ENCODE measurements around the gene APOOL. TPM values are rescaled to one million over a fixed set of nuclear protein-coding genes. Genes with fewer than 3 reads are reported as not detected.

Gene APOOL
- total and polyA plus RNA-seq, 10 of the 15 experiments (the other 5 are each of a cell fraction or from before 2014, with no cell fraction given), result 4.4 to 14.7 (median 7.7) TPM

DNA sequence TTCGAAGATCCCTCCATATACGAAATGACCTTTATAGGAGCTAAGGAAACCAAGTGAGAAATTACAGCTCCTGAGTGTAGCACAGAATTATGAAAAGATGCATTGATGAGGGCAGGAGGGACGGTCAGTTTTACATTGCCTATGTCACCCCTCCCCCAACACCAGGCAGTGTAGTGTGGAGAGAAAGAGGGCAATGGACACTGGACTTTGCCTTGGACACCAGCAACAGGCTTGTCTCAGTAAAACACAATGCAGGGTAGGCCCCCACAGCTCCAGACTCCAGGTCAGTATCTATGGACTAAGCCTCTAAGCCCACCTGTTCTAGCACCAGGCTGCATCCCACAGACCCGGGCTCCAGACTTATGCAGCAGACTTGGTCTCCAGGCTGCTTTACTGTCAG is 16.5 kb downstream of the APOOL start:
- ChIA-PET RAD21 (ENCODE audit: unreplicated experiment) (no interaction called here), CTCF (no interaction called here), SMC1A (ENCODE audit: uncharacterized antibody, unreplicated experiment) (no interaction called here), POLR2A (interaction anchor here (0.5 kb wide), 1 partner anchor 722 kb away, joined by 3 read pairs; no protein-coding TSS in a partner anchor)
- Histone ChIP-seq H3K4me1 (ENCODE audit: control insufficient read depth, insufficient read depth, low read length) (no peaks in the 10 kb centered on the region), H3K27ac (ENCODE audit: control insufficient read depth, insufficient read depth) (no peak overlapping the region), H3K9ac (ENCODE audit: control insufficient read depth, insufficient read depth, low read length) (no peak overlapping the region), H3K36me3 (ENCODE audit: control insufficient read depth in 2 of 2, insufficient read depth in 2 of 2, low read length in 1 of 2) (no peaks in the 10 kb centered on the region), H3K4me2 (ENCODE audit: control insufficient read depth, insufficient read depth) (no peak overlapping the region), H3K9me3 (replicated peaks; ENCODE audit: control insufficient read depth, insufficient read depth, low read length) (no peaks in the 10 kb centered on the region; the same call in 2 of the 3 replicates), H2AFZ (ENCODE audit: control insufficient read depth, low read depth, low read length) (no peak overlapping the region), H4K20me1 (ENCODE audit: control insufficient read depth, insufficient read depth) (no peaks in the 10 kb centered on the region), H3K79me2 (ENCODE audit: control insufficient read depth, insufficient read depth, low read length) (no peaks in the 10 kb centered on the region), H3K27me3 (replicated peaks in 1 of 2; ENCODE audit: control insufficient read depth in 2 of 2, insufficient read depth in 2 of 2, low read length in 1 of 2) (no peaks in the 10 kb centered on the region), H3K4me3 (no peak overlapping the region)
- no TSS peak for BruUV-seq (replicated peaks)
- in situ Hi-C loops (cut with MboI), result no loop called here
- DNase-seq (ENCODE audit: low read depth, low spot score) (no peak), ATAC-seq (no peak), FAIRE-seq (no peak)
- whole genome bisulfite sequencing (ENCODE audit: insufficient coverage, insufficient replicate concordance, low lambda C conversion rate, missing lambda C conversion rate), result 57% methylated on average over 4 of the region's 4 CpGs
- intact Hi-C loops (cut with micrococcal nuclease; ENCODE audit: unreplicated experiment), result no loop called here
- TF ChIP-seq STAT3 (IDR thresholded peaks at IDR 0.05; ENCODE audit: low read depth, low read length) (no peak), SRF (IDR thresholded peaks at IDR 0.05; ENCODE audit: low read depth in 2 of 2, low read length in 2 of 2) (no peak), MYB (IDR thresholded peaks at IDR 0.05; ENCODE audit: borderline replicate concordance, low read depth, low read length) (no peak), ZZZ3 (IDR thresholded peaks at IDR 0.05; ENCODE audit: control insufficient read depth, insufficient read length, low read depth) (no peak), MTA2 (IDR thresholded peaks at IDR 0.05; ENCODE audit: low read depth) (no peak), SREBF1 (IDR thresholded peaks at IDR 0.05; ENCODE audit: low read length) (no peak), HDAC2 (IDR thresholded peaks at IDR 0.05) (no peak), KAT2A (conservative IDR thresholded peaks at IDR 0.05; ENCODE audit: control insufficient read depth, low read depth, low read length) (no peak), FOS (IDR thresholded peaks at IDR 0.05; ENCODE audit: borderline replicate concordance, extremely low read depth, insufficient read length) (no peak), NKRF (conservative IDR thresholded peaks at IDR 0.05) (no peak), PRDM15 (CRISPR knock-in tag; IDR thresholded peaks at IDR 0.05) (no peak), ELK1 (IDR thresholded peaks at IDR 0.05; ENCODE audit: low read depth, low read length) (no peak), SMC3 (IDR thresholded peaks at IDR 0.05; ENCODE audit: borderline replicate concordance, low read length) (no peak), SPI1 (IDR thresholded peaks at IDR 0.05; ENCODE audit: borderline replicate concordance, insufficient read depth, low read depth, low read length) (no peak), EP300 (IDR thresholded peaks at IDR 0.05; ENCODE audit: borderline replicate concordance in 1 of 2, control insufficient read depth in 1 of 2, low read depth in 2 of 2, low read length in 2 of 2) (no peak), ETV6 (conservative IDR thresholded peaks at IDR 0.05 in 1 of 2, IDR thresholded peaks at IDR 0.05 in 1 of 2; ENCODE audit: borderline replicate concordance in 1 of 2, low read depth in 1 of 2) (no peak), NFIC (IDR thresholded peaks at IDR 0.05; ENCODE audit: low read depth, low read length) (no peak)
